ENCODE data around the gene MED15.

The MED15 gene

DNA sequence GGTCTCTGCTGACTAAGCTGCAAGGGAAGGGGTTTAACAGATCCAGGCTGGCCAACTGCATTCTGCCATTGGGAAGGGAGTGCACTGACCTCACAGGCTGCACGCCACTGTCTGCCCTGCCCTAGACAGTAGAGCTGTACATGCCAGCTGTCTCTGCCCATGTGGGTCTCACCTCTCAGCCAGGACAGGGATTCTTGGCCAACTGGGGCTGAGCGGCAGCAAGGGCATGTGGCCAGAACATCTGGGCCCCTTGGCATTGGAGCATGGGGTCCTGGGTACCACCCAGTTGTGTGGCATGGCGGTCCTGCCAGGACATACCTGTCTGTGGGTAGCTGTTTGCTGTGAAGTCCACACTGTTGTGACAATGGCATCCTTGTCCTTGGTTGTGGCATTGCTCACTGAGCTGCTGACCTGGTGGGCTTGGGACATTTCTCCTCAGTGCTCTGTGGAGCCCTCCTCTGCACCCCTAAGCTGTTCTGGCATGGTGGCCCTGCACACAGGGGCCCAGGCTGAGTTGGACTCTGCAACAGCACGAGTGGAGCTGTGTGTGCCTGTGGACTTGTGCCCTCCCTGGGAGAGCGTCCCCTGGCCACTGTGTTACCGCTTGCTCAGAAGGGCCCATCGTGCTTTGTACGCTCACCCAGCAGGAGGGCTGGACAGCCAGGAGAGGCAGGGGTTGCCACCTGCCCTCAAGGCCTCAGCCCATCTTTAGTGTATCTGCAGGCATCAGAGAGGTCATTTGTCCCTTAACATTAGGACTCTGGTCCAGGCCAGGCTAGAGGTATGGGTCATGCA, 46.7 kb downstream of the MED15 start:
- no peak for DNase-seq

DNA sequence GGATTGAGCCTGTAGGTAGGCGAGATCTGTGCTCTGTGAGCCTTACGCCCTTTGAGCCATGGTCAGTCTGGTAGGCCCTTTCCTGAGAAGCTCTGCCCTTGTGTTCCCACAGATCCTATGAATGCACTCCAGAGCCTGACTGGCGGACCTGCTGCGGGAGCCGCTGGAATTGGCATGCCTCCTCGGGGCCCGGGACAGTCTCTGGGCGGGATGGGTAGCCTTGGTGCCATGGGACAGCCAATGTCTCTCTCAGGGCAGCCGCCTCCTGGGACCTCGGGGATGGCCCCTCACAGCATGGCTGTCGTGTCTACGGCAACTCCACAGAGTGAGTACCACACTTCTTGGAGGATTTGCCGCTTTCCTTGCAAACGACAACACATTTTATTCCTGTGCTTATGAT, 47.4 kb downstream of the MED15 start:
- no peak for DNase-seq

DNA sequence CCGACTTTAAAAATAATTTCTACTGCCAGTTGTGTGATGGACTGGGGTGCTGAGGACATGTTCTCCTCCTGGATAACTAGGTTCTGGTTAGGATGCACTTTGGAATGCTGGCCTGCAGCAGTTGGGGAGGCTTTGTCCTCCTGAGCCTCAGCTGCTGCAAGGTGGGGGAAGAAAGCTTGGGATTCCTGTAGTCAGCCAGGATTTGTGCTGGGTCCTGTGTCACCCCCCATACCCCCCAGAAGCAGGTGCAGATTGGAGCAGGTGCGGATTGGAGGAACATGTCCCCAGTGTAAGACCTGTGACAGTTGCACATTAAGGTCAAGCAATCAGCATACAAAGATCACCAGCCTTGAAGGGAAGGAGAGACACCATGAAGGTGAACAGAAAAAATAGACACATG, 51.1 kb downstream of the MED15 start:
- no peak for DNase-seq

DNA sequence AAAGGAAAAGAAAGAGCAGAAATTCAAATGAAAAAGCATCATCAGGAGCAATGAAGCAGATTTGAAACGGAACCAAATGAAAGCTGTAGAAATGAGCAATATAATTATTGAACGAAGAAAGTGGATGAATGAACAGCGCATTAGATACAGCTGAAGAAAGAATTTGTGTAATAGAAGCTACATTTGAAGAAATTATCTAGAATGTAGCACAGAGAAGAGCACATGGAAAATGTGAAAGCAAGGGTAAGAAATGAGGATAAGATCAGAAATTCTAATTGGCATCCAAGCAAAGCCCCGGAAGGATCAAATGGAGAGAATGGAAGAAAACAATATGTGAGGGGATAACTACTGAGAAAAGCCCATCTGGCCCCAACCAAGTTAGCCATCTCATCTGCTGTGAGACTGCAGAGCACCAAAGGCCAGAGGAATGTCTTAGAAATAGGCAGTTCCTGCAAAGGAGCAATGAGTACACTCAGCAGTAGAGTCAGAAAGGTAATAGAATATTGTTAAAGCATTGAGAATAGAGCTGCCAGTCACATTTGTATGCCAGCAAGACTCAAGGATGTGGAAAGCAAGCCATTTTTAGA, 51.9 kb downstream of the MED15 start:
- no peak for DNase-seq

DNA sequence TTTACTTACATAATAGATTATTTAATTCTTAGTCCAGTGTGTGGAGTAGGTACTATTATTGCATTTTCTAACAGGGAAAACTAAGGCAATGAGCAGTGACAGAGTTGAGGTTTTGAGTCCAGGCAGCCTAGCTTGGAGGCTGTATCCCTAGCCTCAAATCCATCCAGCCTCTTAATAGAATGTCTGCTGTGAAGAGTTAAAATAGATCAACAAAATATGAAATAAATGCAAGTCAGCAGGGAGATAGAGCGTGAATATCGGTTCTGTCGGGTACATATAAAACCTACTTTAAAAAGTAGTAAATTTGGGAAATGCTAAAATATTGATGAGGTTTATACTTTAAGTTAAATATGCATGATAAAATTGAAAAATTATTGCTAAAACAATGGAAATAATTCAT, 53.3 kb downstream of the MED15 start:
- DNase-seq: no peak

DNA sequence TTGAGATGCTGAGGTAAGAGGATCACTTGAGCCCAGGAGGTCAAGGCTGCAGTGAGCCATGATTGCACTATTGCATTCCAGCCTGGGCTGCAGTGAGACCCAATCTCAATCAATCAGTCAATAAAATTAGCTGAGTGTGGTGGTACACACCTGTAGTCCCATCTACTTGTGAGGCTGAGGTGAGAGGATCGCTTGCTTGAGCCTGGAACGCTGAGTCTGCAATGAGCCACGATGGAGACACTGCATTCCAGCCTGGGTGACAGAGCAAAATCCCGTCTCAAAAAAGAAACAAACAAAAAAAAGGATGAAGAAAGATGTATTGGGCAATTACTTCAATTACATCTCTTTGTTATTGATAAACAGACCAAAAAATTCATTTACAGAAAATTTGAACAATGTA, 54.5 kb downstream of the MED15 start:
- DNase-seq: no peak

DNA sequence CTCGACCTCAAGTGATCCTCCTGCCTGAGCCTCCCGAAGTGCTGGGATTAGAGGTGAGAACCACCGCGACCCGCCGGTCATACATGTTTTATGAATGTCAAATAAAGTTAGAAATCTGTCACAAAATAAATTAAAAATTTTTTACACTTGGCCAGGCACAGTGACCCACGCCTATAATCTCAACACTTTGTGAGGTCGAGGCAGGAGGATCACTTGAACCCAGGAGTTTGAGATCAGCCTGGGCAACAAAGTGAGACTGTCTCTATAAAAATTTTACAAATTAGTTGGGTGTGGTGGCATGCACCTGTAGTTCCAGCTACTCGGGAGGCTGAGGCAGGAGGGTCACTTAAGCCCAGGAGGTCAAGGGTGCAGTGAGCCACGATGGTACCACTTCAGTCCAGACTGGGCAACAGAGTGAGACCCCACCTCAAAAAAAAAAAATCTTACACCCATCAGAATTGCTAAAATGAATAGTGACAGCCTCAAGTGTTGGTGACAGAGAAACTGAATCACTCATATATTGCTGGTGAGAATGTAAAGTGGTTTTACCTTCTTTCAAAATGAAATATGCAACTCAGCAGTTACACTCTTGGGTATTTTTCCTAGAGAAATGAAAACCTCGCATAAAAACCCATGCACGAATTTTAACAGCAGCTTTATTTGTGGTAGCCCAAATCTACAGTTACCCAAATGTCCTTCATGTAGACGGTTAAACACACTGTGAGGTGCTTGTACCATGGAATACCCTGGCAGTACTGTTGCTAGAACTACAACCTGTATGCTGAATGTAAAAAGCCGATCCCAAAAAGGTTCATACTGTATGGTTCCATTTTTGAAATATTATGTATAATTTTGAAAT, 55.4 kb downstream of the MED15 start:
- no peak for DNase-seq

DNA sequence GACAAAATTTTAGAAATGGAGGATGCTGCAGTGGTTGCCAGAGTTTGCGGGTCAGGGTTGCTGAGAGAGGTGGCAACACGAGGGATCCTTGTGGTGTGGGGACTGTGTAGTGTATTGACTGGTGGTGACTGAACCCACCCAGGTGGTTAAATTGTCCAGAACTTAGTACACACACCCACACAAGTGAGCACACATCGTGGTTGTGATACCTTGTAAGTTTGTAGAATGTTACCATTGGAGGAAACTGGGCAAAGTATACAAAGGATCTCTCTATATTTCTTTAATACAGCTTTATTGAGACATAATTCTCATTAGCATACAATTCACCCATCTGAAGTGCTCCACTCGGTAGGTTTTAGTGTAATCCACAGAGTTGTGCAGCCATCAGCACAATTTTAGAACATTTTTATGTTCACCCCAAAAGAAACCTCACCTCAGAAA, 56.1 kb downstream of the MED15 start:
- DNase-seq: no peak

DNA sequence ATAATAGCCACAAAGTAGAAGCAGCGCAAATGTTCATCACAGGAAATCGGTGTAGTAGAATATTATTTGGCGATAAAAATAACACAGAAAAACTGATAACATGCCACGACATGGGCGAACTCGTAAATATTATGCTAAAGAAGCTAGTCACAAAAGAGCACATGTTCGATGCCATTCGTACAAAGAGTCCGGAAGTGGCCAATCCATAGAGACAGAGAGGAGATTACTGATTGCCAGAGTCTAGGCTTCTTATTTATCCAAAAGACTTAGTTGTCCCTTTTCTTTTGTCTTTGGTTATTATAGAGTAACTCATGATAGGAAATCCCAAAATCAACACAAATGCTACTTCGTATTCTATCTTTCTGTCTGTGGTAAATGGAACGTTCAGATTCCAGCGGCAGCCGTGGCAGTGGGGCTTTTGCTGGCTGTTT, 56.5 kb downstream of the MED15 start:
- no peak for DNase-seq

DNA sequence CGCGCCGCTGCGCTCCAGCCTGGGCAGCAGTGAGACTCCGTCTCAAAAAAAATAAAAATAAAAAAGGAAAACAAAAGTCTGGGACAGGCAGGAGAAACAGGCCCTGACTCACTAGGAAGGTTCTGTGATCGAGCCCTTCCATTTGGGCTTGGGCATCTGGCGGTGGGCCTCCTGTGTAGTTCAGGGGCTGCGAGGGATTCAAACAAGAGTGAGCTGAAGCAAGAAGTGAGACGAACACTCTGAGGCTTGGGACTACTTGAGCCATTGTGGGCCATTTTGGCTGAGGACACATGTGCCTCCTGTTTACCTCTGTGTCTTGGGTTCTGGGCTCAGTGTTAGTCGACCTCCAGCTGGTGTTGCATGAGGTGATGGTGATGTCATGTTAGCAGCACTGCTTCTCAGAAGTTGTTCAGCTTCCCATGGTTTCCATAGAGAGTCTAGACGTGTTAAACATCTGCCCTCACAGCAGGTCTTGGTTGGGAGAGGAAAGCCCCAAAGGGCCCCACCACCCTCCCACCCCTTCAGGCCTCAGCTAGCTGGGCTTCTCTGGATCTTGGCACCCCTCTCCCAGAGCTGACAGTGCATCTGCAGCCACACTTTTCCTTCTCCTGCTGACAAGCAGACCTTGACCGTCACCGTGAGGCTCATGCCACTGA, 57.8 kb downstream of the MED15 start:
- DNase-seq: no peak

DNA sequence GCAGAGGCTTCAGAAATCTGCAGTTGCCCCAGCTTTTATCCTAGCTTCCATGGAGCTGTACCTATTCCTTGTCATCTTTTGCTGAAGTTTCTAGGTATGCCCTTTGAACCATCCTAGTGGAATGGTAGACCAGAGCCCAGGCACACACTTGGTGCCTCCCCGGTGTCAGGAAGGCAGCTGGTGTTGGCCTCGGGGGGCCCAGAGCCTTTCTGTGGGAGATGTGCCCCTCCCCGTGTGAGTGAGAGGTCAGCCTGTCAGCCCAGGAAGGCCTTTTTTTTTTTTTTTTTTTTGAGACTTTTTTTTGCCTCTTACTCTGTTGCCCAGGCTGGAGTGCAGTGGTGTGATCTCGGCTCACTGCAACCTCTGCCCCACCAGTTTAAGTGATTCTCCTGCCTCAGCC, 58.4 kb downstream of the MED15 start:
- DNase-seq: no peak

DNA sequence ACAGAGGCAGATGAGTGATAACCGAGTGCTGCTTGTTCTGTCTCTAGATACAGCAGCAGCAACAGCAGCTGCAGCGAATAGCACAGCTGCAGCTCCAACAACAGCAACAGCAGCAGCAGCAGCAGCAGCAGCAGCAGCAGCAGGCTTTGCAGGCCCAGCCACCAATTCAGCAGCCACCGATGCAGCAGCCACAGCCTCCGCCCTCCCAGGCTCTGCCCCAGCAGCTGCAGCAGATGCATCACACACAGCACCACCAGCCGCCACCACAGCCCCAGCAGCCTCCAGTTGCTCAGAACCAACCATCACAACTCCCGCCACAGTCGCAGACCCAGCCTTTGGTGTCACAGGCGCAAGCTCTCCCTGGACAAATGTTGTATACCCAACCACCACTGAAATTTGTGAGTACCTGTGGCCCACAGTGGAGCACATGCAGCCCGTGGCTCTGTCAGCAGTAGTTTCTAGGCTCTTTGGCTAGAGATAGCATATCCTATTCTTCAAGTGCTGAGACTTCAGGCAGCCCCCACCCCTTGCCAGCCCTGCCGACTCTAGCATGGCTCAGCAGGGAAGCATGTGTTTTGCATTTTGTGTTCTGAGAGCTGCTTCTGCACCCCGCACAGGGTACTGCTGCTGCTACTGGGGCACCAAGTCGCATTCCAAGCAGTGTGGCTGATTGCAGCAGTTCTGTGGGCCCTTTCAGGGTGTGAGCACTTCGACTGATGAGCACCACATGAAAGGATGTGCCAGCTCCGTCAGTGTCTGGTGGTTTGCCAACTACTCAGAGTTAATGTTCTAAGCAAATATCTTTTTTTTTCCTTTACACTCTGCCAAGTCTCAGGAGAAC, 59.2 kb downstream of the MED15 start:
- DNase-seq: no peak

DNA sequence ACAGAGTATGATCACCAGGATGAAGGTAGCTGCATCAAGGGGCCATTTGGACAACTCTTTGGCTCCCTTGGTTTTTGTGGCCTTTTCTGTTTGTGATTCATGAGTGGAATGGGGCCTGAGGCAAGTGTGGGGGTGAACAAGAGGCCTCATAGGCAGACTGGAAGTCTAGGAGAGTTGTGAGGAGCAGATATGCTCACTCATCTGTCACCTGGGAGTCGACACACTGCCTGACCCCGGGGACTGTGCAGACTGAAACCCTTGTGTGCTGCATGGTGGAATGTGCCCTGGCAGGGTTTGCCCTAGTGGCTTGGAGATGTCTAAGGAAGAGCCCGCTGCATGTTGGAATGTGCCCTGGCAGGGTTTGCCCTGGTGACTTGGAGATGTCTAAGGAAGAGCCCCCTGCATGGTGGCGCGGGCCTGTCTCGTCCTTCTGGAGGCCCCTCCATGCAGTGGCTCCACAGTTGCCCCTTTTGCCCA, 60.0 kb downstream of the MED15 start:
- DNase-seq: no peak

DNA sequence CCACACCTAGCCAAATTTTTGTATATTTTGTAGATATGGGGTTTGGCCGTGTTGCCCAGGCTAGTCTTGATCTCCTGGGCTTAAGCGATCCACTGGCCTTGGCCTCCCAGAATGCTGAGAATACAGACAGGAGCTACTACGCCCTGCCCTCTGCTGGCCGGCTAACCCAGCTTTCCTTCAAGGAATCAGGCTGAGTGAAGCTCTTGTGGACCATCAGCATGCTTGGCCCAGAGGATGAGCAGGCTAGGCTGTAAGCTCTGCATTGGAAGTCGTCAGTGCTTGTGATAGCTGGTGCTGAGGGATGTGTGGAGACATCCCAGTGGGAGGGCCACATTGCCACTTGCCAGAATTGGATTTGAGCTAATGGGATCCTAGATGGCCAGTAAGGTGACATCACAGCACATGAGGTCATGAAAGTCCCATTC, 60.6 kb downstream of the MED15 start:
- no peak for DNase-seq

DNA sequence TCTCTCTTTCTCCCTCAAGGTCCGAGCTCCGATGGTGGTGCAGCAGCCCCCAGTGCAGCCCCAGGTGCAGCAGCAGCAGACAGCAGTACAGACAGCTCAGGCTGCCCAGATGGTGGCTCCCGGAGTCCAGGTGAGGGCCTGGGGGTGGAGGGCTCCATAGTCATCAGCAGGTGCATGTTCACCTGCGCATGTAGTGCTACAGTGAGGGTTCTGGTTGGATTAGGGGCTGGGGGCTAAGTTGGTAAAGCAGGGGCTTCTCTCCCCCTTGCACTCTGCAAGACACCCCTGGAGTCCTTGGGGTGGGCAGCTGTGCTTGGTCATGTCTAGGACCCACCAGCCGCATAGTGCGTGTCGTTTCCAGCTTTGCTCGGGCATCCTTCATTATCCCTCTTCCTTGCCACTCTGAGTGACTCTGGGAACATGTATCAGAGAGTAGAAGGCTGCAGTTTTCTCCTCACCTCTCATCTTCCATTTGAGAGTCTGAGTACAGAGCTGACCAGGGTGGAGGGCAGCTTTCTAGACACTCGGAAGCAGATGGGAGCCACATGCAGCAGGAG, 61.2 kb downstream of the MED15 start:
- no peak for DNase-seq

DNA sequence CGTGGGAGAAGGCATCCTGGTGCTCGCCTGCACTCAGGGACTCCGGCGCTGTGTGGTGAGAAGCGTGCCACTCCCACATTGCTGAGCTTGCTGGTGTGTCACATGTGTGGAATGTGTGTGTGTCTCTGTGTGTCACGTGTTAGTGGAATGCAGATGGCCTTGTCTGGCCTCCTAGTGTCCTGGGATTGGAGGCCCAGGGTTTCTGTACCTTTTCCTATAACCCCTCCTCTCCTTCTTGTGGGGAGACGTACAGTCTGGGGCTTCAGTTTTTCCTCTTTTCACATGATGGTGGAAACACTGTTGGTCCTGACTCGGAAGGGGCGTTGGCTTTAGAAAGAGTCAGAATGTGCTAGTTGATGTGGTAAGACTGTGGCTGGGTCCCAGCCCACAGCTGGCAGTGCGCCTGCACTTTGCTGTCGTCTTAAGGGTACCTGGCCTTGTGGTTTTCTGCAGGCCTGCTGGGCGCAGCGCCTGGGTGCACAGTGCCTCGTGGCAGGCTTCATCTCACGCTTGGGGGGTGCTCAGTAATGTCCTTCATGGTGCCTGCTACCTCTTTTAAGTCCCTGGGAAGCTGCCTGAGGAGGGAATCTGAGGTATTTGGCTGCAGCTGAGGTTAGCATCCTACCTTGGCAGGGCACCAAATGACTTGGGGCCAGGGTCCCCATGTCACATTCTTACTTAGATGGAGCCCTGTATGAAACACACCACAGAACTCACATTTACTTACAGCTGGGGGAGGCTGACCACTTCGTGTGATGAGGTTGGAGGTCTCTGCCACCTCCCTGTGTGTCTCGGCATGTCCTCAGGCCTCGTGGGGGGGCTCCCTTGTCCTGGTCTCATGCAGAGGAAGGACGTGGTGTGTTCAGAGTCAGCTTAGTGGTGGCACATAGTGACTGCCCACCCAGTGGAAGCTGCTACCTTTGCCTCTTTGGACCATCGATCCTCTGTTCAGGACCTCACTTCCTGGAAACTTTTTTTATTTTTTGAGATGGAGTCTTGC, 61.9 kb downstream of the MED15 start:
- no peak for DNase-seq

DNA sequence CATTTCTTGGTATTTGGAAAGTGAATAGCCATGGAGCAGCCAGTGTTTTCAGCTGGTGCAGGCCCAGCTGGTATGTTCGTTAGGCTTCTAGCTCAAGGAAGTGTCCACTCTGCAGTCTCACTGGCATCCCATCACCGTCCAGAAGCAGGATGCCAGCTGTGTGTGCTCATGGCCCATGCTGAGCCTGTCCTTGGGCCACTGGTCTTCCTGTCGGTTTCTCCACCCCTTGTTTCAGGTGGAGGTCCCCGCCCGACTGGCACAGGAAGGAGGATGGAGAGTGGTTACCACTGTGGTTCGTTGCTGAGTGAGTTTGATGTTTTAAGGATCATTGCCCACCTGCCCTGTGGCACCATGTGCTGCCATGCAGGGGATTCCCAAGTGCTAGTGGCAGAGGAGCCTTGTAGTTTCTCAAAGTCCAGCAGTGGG, 63.7 kb downstream of the MED15 start:
- DNase-seq: no peak

DNA sequence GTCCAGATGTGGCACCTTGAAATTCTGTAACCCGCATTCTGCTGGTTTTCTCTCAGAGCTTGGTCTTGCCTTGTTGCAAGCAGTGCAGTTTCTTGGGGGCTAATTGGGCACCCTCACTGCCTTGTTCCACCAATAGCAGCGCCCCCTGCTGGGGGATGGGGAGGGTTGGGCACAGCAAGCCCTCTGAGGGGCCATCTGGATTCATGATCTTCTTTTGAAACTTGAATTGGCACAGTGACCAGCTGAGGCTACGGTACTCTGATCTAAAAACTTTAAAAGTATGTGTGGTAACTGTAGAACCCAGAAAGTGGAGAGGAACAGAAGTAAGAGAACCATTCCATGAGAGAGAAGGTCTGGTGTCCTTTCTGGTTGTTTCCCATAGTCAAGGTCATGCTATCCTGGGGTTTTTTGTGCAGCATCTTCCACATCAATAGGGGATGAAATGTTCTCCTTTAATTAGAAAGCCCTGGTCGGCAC, 64.2 kb downstream of the MED15 start:
- DNase-seq: no peak

DNA sequence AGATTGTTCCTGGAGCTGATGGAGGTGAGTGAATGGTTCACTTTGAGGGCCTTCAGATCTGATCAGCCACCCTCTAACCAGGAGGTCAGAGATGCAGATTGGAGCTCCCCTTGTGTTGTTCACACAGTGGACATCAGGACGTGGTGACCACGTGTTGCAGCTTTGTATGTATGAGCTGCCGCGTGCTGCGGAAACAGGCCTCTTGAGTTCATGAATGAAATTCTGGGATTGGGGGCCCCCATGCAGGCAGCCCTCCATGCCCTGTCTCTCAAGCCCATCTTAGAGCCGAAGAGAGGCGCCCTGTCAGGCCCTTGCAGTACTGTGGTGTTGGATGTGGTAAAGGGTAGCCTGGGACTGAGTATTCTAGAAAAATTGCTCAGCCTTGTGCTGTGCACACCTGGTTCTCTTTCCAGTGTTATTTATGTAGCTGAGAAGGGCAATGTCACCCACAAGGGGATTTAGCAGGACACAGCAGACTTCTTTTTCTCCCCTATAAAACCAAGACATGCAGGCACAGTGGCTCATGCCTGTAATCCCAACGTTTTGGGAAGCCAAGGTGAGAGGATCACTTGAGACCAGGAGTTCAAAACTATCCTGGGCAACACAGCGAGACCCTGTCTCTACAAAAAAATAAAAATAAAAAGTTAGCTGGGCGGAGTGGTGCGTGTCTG, 64.9 kb downstream of the MED15 start:
- no peak for DNase-seq

All from NCI-H1417 treated with DMSO at 0.1 percent for 48 hours (cell line).